SK-N-MC (cell line): ENCODE data around the gene MAPKBP1.

Experiments used
- EZH2 ChIP-seq: fragments of 200-600 bp; sonication (generic); IDR thresholded peaks from one replicate; pipeline ENCODE4 v1.6.1; 2017; ENCODE audit warnings: antibody characterized with exemption
- FOXP2 ChIP-seq: optimal IDR thresholded peaks from 2 replicates; pipeline ENCODE3; 2011; ENCODE audit warnings: mild to moderate bottlenecking, moderate library complexity; ENCODE audit not compliant: insufficient read depth; ENCODE audit errors: extremely low read length, control extremely low read depth
- POLR2AphosphoS5 ChIP-seq: IDR thresholded peaks from 2 replicates; pipeline ENCODE4 v1.6.1; 2012; ENCODE audit warnings: mild to moderate bottlenecking, low read depth, low read length, borderline replicate concordance

- no peak for TF ChIP-seq POLR2AphosphoS5
- TF ChIP-seq EZH2: no peak
- no peak for TF ChIP-seq FOXP2
Observed at GRCh38 chr15:41809121-41809520, 34.8 kb downstream of the MAPKBP1 start.
